Dendritic cell treated with granulocyte-macrophage colony-stimulating factor and Interleukin-4, amounts not matched to agents 40 ng/mL and 50 ng/mL, for 4 days (primary cell): ENCODE data around the gene TGM2.

Source experiments
- H3K27ac Mint-ChIP-seq: one replicate; pipeline ENCODE4 v1.8.0; 2022; ENCODE audit warnings: mild to moderate bottlenecking, mixed read lengths
- H3K27me3 Mint-ChIP-seq: one replicate; pipeline ENCODE4 v1.8.0; 2022; ENCODE audit warnings: mild to moderate bottlenecking, mixed read lengths
- H3K36me3 Mint-ChIP-seq: one replicate; pipeline ENCODE4 v1.8.0; 2022; ENCODE audit warnings: low read depth, mixed read lengths
- H3K4me1 Mint-ChIP-seq: one replicate; pipeline ENCODE4 v1.8.0; 2022; ENCODE audit warnings: low read depth, mixed read lengths
- H3K4me3 Mint-ChIP-seq: one replicate; pipeline ENCODE4 v1.8.0; 2022; ENCODE audit warnings: mild to moderate bottlenecking, moderate library complexity, mixed read lengths
- H3K9me3 Mint-ChIP-seq: one replicate; pipeline ENCODE4 v1.8.0; 2022; ENCODE audit warnings: mixed read lengths
- intact Hi-C: fragments of 100-400 bp; cut with micrococcal nuclease; formaldehyde crosslinking; loops from one replicate; pipeline ENCODE4 v1.15.0; 2022

The TGM2 gene

GRCh38 chr20:38136421-38137245 is 28.4 kb downstream of the TGM2 start:
- peaks cover 50% of the 10 kb centered on the region for H3K36me3 Mint-ChIP-seq
- H3K4me3 Mint-ChIP-seq: no peak overlapping the region
- intact Hi-C loops: no loop called here
- peaks cover 24% of the 10 kb centered on the region for H3K4me1 Mint-ChIP-seq
- H3K27ac Mint-ChIP-seq: no peak overlapping the region
- peaks cover 11% of the 10 kb centered on the region for H3K27me3 Mint-ChIP-seq
- H3K9me3 Mint-ChIP-seq: no peaks in the 10 kb centered on the region

- Mint-ChIP-seq H3K4me3 (no peak overlapping the region), H3K27ac (no peak overlapping the region), H3K9me3 (no peaks in the 10 kb centered on the region), H3K27me3 (peaks cover 11% of the 10 kb centered on the region), H3K4me1 (peaks cover 16% of the 10 kb centered on the region), H3K36me3 (peaks cover 53% of the 10 kb centered on the region)
- intact Hi-C loops: no loop called here
These were observed 29.2 kb downstream of the TGM2 start for GRCh38 chr20:38135651-38136420.

- peaks cover 59% of the 10 kb centered on the region for H3K36me3 Mint-ChIP-seq
- no peak overlapping the region for H3K27ac Mint-ChIP-seq
- peaks cover 15% of the 10 kb centered on the region for H3K4me1 Mint-ChIP-seq
- peaks cover 11% of the 10 kb centered on the region for H3K27me3 Mint-ChIP-seq
- no peaks in the 10 kb centered on the region for H3K9me3 Mint-ChIP-seq
- intact Hi-C loops: no loop called here
- no peak overlapping the region for H3K4me3 Mint-ChIP-seq
These were observed 29.8 kb downstream of the TGM2 start for GRCh38 chr20:38135271-38135650.

GRCh38 chr20:38134427-38135270 is 30.4 kb downstream of the TGM2 start:
- Mint-ChIP-seq H3K4me1 (peaks cover 15% of the 10 kb centered on the region), H3K9me3 (no peaks in the 10 kb centered on the region), H3K36me3 (peaks cover 59% of the 10 kb centered on the region), H3K27ac (no peak overlapping the region), H3K27me3 (peaks cover 11% of the 10 kb centered on the region), H3K4me3 (no peak overlapping the region)
- intact Hi-C loops: no loop called here

- intact Hi-C loops: no loop called here
- Mint-ChIP-seq H3K4me3 (no peak overlapping the region), H3K9me3 (no peaks in the 10 kb centered on the region), H3K36me3 (peaks cover 57% of the 10 kb centered on the region), H3K27ac (no peak overlapping the region), H3K4me1 (peaks cover 15% of the 10 kb centered on the region), H3K27me3 (peaks cover 11% of the 10 kb centered on the region)
These were observed 31.2 kb downstream of the TGM2 start for GRCh38 chr20:38133680-38134426.

- peaks cover 15% of the 10 kb centered on the region for H3K4me1 Mint-ChIP-seq
- H3K4me3 Mint-ChIP-seq: no peak overlapping the region
- H3K27me3 Mint-ChIP-seq: peaks cover 11% of the 10 kb centered on the region
- H3K9me3 Mint-ChIP-seq: no peaks in the 10 kb centered on the region
- no peak overlapping the region for H3K27ac Mint-ChIP-seq
- intact Hi-C loops: no loop called here
- peaks cover 49% of the 10 kb centered on the region for H3K36me3 Mint-ChIP-seq
These were observed 32.1 kb downstream of the TGM2 start for GRCh38 chr20:38132910-38133501.

- Mint-ChIP-seq H3K27ac (no peak overlapping the region), H3K4me3 (no peak overlapping the region), H3K27me3 (peaks cover 11% of the 10 kb centered on the region), H3K9me3 (no peaks in the 10 kb centered on the region), H3K36me3 (peaks cover 45% of the 10 kb centered on the region), H3K4me1 (peaks cover 15% of the 10 kb centered on the region)
- intact Hi-C loops: no loop called here
These were observed 32.7 kb downstream of the TGM2 start for GRCh38 chr20:38132156-38132909.

GRCh38 chr20:38131588-38132121 is 33.4 kb downstream of the TGM2 start:
- no peak overlapping the region for H3K4me3 Mint-ChIP-seq
- peaks cover 11% of the 10 kb centered on the region for H3K27me3 Mint-ChIP-seq
- H3K9me3 Mint-ChIP-seq: no peaks in the 10 kb centered on the region
- peaks cover 22% of the 10 kb centered on the region for H3K4me1 Mint-ChIP-seq
- H3K36me3 Mint-ChIP-seq: peaks cover 39% of the 10 kb centered on the region
- no peak overlapping the region for H3K27ac Mint-ChIP-seq
- intact Hi-C loops: no loop called here

GRCh38 chr20:38130687-38131587 is 34.1 kb downstream of the TGM2 start:
- Mint-ChIP-seq H3K27ac (no peak overlapping the region), H3K4me3 (no peak overlapping the region), H3K9me3 (no peaks in the 10 kb centered on the region), H3K4me1 (peaks cover 25% of the 10 kb centered on the region), H3K36me3 (peaks cover 32% of the 10 kb centered on the region), H3K27me3 (peaks cover 11% of the 10 kb centered on the region)
- intact Hi-C loops: no loop called here

- Mint-ChIP-seq H3K36me3 (peaks cover 31% of the 10 kb centered on the region), H3K9me3 (no peaks in the 10 kb centered on the region), H3K27me3 (peaks cover 11% of the 10 kb centered on the region), H3K4me3 (no peak overlapping the region), H3K4me1 (peaks cover 17% of the 10 kb centered on the region), H3K27ac (no peak overlapping the region)
- intact Hi-C loops: no loop called here
These were observed 35.0 kb downstream of the TGM2 start for GRCh38 chr20:38129893-38130609.

- H3K27ac Mint-ChIP-seq: no peak overlapping the region
- intact Hi-C loops: no loop called here
These were observed 35.7 kb downstream of the TGM2 start for GRCh38 chr20:38129248-38129865.

More at GRCh38 chr20:38129248-38129865, 35.7 kb downstream of the TGM2 start:
- no peaks in the 10 kb centered on the region for H3K9me3 Mint-ChIP-seq
- H3K4me3 Mint-ChIP-seq: no peak overlapping the region
- peaks cover 9% of the 10 kb centered on the region for H3K27me3 Mint-ChIP-seq
- peaks cover 11% of the 10 kb centered on the region for H3K4me1 Mint-ChIP-seq
- H3K36me3 Mint-ChIP-seq: peaks cover 31% of the 10 kb centered on the region
